ENCODE data around the gene ITPR1. TPM values are rescaled to one million over a fixed set of nuclear protein-coding genes. Genes with fewer than 3 reads are reported as not detected.

ITPR1 gene
- total RNA-seq, 4 donors from 2014 or later: 15.3 to 50.2 (median 28.7) TPM

DNA sequence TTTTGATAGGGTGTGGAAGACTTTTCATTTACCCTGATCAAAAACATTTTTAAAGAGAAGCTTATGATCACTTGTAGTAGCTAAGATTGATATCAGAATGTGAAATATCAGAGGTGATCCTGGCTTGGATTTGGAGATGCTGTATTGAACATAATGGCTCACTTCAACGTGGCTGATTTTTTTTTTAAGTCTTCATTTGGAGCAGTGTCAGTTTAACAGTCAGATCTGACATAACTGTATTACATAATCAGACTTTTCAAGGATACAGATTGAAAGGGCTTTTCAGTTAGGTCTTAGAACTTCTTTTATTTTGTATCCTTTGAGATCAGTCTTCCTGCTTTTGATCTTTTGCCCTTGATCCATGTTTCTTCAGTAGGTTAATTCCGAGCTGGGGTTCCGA lies 98.5 kb downstream of the ITPR1 start:
- in situ Hi-C loops (cut with MboI; ENCODE audit: low pct_ligation_motif_present in 1 of 4, low pct_unique_long_range_greater_than_20kb in 1 of 4, low sequenced_read_pairs in 3 of 4) (no loop called here), intact Hi-C loops (cut with DNase I; ENCODE audit: low total_unique reads) (no loop called here)
- Histone ChIP-seq H3K27ac (no peak overlapping the region), H3K27me3 (no peaks in the 10 kb centered on the region), H3K36me3 (no peaks in the 10 kb centered on the region), H3K9me3 (no peaks in the 10 kb centered on the region), H3K4me3 (no peak overlapping the region), H3K4me1 (peaks cover 0 to 21% (median 3%) of the 10 kb centered on the region in 4 donors)
- no peak for TF ChIP-seq POLR2A (IDR thresholded peaks at IDR 0.05)
- DNase-seq: no peak
- WGBS, 2 donors (ENCODE audit: low coverage in 1 of 2): 72 to 76% methylated on average over 3 of the region's 3 CpGs

DNA sequence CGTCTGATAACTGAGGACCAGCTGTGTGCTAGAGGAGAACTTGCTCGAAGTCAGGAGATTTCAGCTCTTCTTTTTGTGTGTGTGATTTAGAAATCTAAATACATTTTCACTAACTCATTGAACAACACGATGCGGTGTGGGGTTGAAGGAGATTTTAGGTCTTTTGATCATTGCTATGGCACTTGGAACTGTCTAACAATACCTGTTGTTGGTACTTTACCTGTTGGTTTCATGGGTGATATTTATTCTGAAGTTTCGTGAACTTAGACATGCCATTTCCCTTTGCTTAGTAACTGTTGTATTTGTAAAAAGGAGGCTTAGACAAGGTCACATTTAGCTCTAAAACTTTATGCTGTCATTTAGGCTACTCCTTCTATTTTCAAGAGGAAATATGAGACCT lies 99.9 kb downstream of the ITPR1 start:
- H3K4me3 ChIP-seq: no peak overlapping the region
- in situ Hi-C loops (cut with MboI; ENCODE audit: low pct_ligation_motif_present in 1 of 4, low pct_unique_long_range_greater_than_20kb in 1 of 4, low sequenced_read_pairs in 3 of 4): no loop called here
- DNase-seq: no peak
- H3K36me3 ChIP-seq: no peaks in the 10 kb centered on the region
- no peaks in the 10 kb centered on the region for H3K27me3 ChIP-seq
- intact Hi-C loops (cut with DNase I; ENCODE audit: low total_unique reads): no loop called here
- H3K4me1 ChIP-seq: peaks cover 0 to 11% (median 3%) of the 10 kb centered on the region in 4 donors
- WGBS, 2 donors (ENCODE audit: low coverage in 1 of 2): 90 to 97% methylated on average over 3 to 5 of the region's 5 CpGs
- no peaks in the 10 kb centered on the region for H3K9me3 ChIP-seq
- TF ChIP-seq, protein P1, sequence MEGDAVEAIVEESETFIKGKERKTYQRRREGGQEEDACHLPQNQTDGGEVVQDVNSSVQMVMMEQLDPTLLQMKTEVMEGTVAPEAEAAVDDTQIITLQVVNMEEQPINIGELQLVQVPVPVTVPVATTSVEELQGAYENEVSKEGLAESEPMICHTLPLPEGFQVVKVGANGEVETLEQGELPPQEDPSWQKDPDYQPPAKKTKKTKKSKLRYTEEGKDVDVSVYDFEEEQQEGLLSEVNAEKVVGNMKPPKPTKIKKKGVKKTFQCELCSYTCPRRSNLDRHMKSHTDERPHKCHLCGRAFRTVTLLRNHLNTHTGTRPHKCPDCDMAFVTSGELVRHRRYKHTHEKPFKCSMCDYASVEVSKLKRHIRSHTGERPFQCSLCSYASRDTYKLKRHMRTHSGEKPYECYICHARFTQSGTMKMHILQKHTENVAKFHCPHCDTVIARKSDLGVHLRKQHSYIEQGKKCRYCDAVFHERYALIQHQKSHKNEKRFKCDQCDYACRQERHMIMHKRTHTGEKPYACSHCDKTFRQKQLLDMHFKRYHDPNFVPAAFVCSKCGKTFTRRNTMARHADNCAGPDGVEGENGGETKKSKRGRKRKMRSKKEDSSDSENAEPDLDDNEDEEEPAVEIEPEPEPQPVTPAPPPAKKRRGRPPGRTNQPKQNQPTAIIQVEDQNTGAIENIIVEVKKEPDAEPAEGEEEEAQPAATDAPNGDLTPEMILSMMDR (IDR thresholded peaks at IDR 0.05): no peak
- TF ChIP-seq EP300 (IDR thresholded peaks at IDR 0.05; ENCODE audit: low read depth) (no peak), POLR2AphosphoS5 (IDR thresholded peaks at IDR 0.05) (no peak), POLR2A (IDR thresholded peaks at IDR 0.05) (no peak)
- H3K27ac ChIP-seq: no peak overlapping the region

DNA sequence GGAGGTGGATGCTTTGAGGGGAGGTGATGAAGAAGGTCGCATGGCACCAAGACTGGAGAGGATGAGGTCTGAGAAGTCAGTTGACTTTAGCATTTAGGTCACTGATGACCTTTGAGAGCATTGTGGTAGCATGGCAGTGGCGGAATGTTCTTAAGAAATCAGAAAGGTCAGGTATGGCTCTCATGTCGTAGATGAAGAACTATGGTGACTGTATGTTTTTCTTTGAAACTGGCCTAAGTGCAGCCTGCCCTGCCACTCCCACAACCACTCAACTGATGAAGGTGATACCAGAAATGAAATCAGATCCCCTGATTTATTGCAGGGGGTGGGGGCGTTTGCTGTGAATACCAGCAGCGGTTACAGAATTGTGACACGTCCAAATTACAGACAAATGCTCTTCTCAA lies 102.6 kb downstream of the ITPR1 start:
- Histone ChIP-seq H3K9me3 (no peaks in the 10 kb centered on the region), H3K27me3 (no peaks in the 10 kb centered on the region), H3K36me3 (no peaks in the 10 kb centered on the region), H3K4me3 (no peak overlapping the region), H3K27ac (no peak overlapping the region), H3K4me1 (peaks cover 0 to 2% (median 0%) of the 10 kb centered on the region in 4 donors)
- TF ChIP-seq, protein P1 (IDR thresholded peaks at IDR 0.05): no peak
- TF ChIP-seq EP300 (IDR thresholded peaks at IDR 0.05; ENCODE audit: low read depth) (no peak), POLR2A (IDR thresholded peaks at IDR 0.05) (no peak), POLR2AphosphoS5 (IDR thresholded peaks at IDR 0.05) (no peak)
- intact Hi-C loops (cut with DNase I; ENCODE audit: low total_unique reads): no loop called here
- in situ Hi-C loops (cut with MboI; ENCODE audit: low pct_ligation_motif_present in 1 of 4, low pct_unique_long_range_greater_than_20kb in 1 of 4, low sequenced_read_pairs in 3 of 4): no loop called here
- WGBS, 2 donors (ENCODE audit: low coverage in 1 of 2): 80 to 91% methylated on average over 6 of the region's 6 CpGs
- no peak for DNase-seq

DNA sequence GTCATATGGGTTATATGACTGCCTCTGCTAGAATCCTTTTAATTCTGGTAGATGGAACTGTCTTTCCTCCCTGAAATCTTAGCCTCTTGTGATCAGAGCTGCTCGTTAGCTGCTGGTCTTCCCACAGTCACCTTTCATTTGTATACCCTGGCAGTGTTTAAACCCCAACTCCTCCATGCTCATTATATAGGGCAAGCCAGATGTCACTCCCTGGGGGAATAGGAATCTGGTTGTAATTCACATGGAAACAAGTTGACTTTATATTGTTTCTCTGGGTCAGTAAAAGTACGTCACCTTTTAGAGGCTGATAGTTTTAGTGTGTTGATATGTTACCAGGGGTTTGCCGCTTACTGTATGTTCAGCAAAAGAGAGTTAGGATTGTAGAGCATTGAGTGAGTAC lies 103.5 kb downstream of the ITPR1 start:
- intact Hi-C loops (cut with DNase I; ENCODE audit: low total_unique reads): no loop called here
- Histone ChIP-seq H3K27ac (no peak overlapping the region), H3K27me3 (no peaks in the 10 kb centered on the region), H3K4me1 (peaks cover 0 to 2% (median 0%) of the 10 kb centered on the region in 4 donors), H3K4me3 (no peak overlapping the region), H3K9me3 (no peaks in the 10 kb centered on the region), H3K36me3 (no peaks in the 10 kb centered on the region)
- in situ Hi-C loops (cut with MboI; ENCODE audit: low pct_ligation_motif_present in 1 of 4, low pct_unique_long_range_greater_than_20kb in 1 of 4, low sequenced_read_pairs in 3 of 4): no loop called here
- WGBS, 2 donors (ENCODE audit: low coverage in 1 of 2): 82 to 94% methylated on average over 2 to 3 of the region's 3 CpGs
- TF ChIP-seq, protein P1 (IDR thresholded peaks at IDR 0.05): no peak
- TF ChIP-seq EP300 (IDR thresholded peaks at IDR 0.05; ENCODE audit: low read depth) (no peak), POLR2A (IDR thresholded peaks at IDR 0.05) (no peak), POLR2AphosphoS5 (IDR thresholded peaks at IDR 0.05) (no peak)
- no peak for DNase-seq
